ENCODE data around the gene LRMDA. TPM values are rescaled to one million over a fixed set of nuclear protein-coding genes. Genes with fewer than 3 reads are reported as not detected.

The LRMDA gene
- total and polyA plus RNA-seq, 2 of the 4 experiments (the other 2 are of a cell fraction): 0.07 TPM; not detected in 1

- Histone ChIP-seq H4K20me1 (ENCODE audit: insufficient read depth, low read length) (no peaks in the 10 kb centered on the region), H3K36me3 (ENCODE audit: control insufficient read depth, insufficient read depth, low read length) (no peaks in the 10 kb centered on the region), H3K27me3 (ENCODE audit: control insufficient read depth, insufficient read depth, low read length) (no peaks in the 10 kb centered on the region), H3K79me1 (ENCODE audit: low read depth in 1 of 2, low read length in 2 of 2) (no peaks in the 10 kb centered on the region), H4K8ac (ENCODE audit: low read depth in 2 of 2, low read length in 2 of 2) (no peak overlapping the region), H3K14ac (replicated peaks; ENCODE audit: low read depth, low read length) (no peak overlapping the region), H3K9me3 (ENCODE audit: control insufficient read depth, insufficient read depth, low read length) (no peaks in the 10 kb centered on the region), H3K27ac (ENCODE audit: insufficient read depth, low read length) (no peak overlapping the region), H3K56ac (ENCODE audit: extremely low read depth, insufficient read depth, low read length) (no peak overlapping the region), H3K23ac (ENCODE audit: low read depth, low read length) (no peak overlapping the region), H3K4me2 (ENCODE audit: low read depth, low read length) (no peak overlapping the region), H2BK15ac (ENCODE audit: low read depth, low read length) (no peak overlapping the region), H2AFZ (replicated peaks; ENCODE audit: low read length, poor library complexity) (no peak overlapping the region), H2BK20ac (ENCODE audit: low read depth, low read length) (no peak overlapping the region), H2AK5ac (ENCODE audit: low read depth, low read length) (no peak overlapping the region), H3K9ac (ENCODE audit: low read depth, low read length) (no peak overlapping the region), H3K4me1 (ENCODE audit: control insufficient read depth, insufficient read depth, low read length) (peaks cover 5% of the 10 kb centered on the region; the same call in 1 of the 2 replicates), H3K4me3 (ENCODE audit: insufficient read depth, low read depth, low read length) (no peak overlapping the region), H2AK9ac (replicated peaks; ENCODE audit: low read depth, low read length, poor library complexity) (no peak overlapping the region), H3K4ac (ENCODE audit: low read depth, low read length) (no peak overlapping the region), H3K9me1 (ENCODE audit: insufficient read depth, low read length) (no peaks in the 10 kb centered on the region), H4K91ac (ENCODE audit: insufficient read depth, low read depth, low read length) (no peak overlapping the region), H4K5ac (ENCODE audit: low read depth, low read length) (no peak overlapping the region), H3K18ac (ENCODE audit: low read depth, low read length) (no peak overlapping the region; the same call in 1 of the 2 replicates), H2BK5ac (ENCODE audit: low read depth, low read length, poor library complexity, severe bottlenecking) (no peak overlapping the region), H2BK120ac (ENCODE audit: low read depth, low read length) (no peak overlapping the region)
- DNase-seq: no peak
- WGBS, 2 experiments (ENCODE audit: extremely low coverage in 2 of 2, insufficient read length in 1 of 2): no CpG with 5 or more reads among the region's 6 CpGs
- intact Hi-C loops (cut with micrococcal nuclease) (no loop called here), in situ Hi-C loops (cut with MboI; ENCODE audit: low sequenced_read_pairs) (no loop called here), dilution Hi-C loops (cut with HindIII; ENCODE audit: low sequenced_read_pairs, unreplicated experiment) (no loop called here)
- no peak for ATAC-seq (ENCODE audit: low read depth)
- CTCF ChIA-PET: no interaction called here
- BruUV-seq (replicated peaks): no TSS peak
- TF ChIP-seq RAD21 (IDR thresholded peaks at IDR 0.05; ENCODE audit: low read length): no peak
- no peak for TF ChIP-seq BHLHE40 (IDR thresholded peaks at IDR 0.05; ENCODE audit: low read depth, low read length)
- no peak for TF ChIP-seq MAZ (IDR thresholded peaks at IDR 0.05; ENCODE audit: borderline replicate concordance, low read depth, low read length)
- no peak for TF ChIP-seq SMC3 (IDR thresholded peaks at IDR 0.05; ENCODE audit: low read depth, low read length)
- no peak for TF ChIP-seq MAFK (IDR thresholded peaks at IDR 0.05; ENCODE audit: low read depth, low read length)
- TF ChIP-seq, protein P1, sequence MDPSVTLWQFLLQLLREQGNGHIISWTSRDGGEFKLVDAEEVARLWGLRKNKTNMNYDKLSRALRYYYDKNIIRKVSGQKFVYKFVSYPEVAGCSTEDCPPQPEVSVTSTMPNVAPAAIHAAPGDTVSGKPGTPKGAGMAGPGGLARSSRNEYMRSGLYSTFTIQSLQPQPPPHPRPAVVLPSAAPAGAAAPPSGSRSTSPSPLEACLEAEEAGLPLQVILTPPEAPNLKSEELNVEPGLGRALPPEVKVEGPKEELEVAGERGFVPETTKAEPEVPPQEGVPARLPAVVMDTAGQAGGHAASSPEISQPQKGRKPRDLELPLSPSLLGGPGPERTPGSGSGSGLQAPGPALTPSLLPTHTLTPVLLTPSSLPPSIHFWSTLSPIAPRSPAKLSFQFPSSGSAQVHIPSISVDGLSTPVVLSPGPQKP (IDR thresholded peaks at IDR 0.05; ENCODE audit: borderline replicate concordance, low read depth, low read length): no peak
- no peak for TF ChIP-seq CHD1 (IDR thresholded peaks at IDR 0.05; ENCODE audit: low read depth, low read length)
- no peak for TF ChIP-seq NFE2L2 (IDR thresholded peaks at IDR 0.05; ENCODE audit: low read depth, low read length)
- TF ChIP-seq CEBPB (IDR thresholded peaks at IDR 0.05; ENCODE audit: low read depth, low read length): no peak
- TF ChIP-seq RFX5 (IDR thresholded peaks at IDR 0.05; ENCODE audit: low read depth, low read length): no peak
- no peak for TF ChIP-seq USF2 (IDR thresholded peaks at IDR 0.05; ENCODE audit: low read depth, low read length)
- TF ChIP-seq MXI1 (IDR thresholded peaks at IDR 0.05; ENCODE audit: borderline replicate concordance, low read depth, low read length): no peak
- TF ChIP-seq RCOR1 (IDR thresholded peaks at IDR 0.05; ENCODE audit: insufficient replicate concordance, low read length): no peak
- POLR2A ChIA-PET (ENCODE audit: unreplicated experiment): no interaction called here
These were observed 964.7 kb downstream of the LRMDA start for GRCh38 chr10:76396134-76396533.

Data from IMR-90 (cell line).